Neutrophil (primary cell): ENCODE data around the gene CST6.

Experiments used
- H3K27ac ChIP-seq: fragments of 200-600 bp; sonication (generic); 2 replicates; pipeline ENCODE4 v1.5.1; 2016; ENCODE audit warnings: mild to moderate bottlenecking, moderate library complexity
- H3K27me3 ChIP-seq: fragments of 200-600 bp; sonication (generic); 2 replicates; pipeline ENCODE4 v1.6.0; 2016; ENCODE audit warnings: mild to moderate bottlenecking
- H3K36me3 ChIP-seq: fragments of 200-600 bp; sonication (generic); 2 replicates; pipeline ENCODE4 v1.5.1; 2017
- H3K4me1 ChIP-seq, 2 experiments: fragments of 200-600 bp in 1 of 2; sonication (generic) in 1 of 2; 1 replicate in 1 of 2; 2 replicates in 1 of 2; pipeline versions ENCODE4 v1.5.1 to v1.6.1; 2013 to 2016; ENCODE audit warnings: low read depth in 1 of 2, low read length in 1 of 2, mild to moderate bottlenecking in 1 of 2, moderate library complexity in 1 of 2; ENCODE audit not compliant: control insufficient read depth in 1 of 2, insufficient read depth in 1 of 2
- H3K4me3 ChIP-seq, 2 experiments: fragments of 200-600 bp in 1 of 2; sonication (generic) in 1 of 2; 1 replicate in 1 of 2; 2 replicates in 1 of 2; pipeline ENCODE4 v1.5.1; 2013 to 2016; ENCODE audit warnings: low read depth in 1 of 2, low read length in 1 of 2, mild to moderate bottlenecking in 1 of 2, moderate library complexity in 1 of 2
- H3K9me3 ChIP-seq: fragments of 200-600 bp; sonication (generic); 2 replicates; pipeline ENCODE4 v1.5.1; 2016
- TF ChIP-seq, protein P1 (sequence below): fragments of 200-600 bp; sonication (generic); IDR thresholded peaks from 2 replicates; pipeline ENCODE4 v1.5.1; 2016; ENCODE audit warnings: antibody characterized with exemption

Gene CST6

DNA sequence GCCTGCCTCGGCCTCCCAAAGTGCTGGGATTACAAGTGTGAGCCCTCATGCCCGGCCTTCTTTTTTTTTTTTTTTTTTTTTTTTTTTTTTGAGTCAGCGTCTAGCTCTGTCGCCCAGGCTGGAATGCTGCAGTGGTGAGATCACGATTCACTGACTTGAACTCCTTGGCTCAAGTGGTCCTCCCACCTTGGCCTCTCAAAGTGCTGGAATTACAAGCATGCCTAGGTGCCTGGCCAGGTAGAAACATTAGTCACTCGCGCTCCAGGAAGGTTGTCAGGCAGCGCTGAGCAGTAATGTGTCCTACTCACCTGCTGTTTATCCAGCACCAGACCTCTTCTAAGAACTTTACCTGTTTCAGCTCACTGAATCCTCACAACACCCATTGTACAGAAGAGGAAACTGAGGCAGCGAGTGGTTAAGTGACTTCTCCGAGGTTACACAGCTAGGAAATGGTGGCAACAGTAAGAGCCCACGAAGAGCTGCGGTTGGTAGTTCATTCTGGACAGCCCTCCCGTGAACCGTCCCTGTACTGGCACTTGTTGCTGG lies 496 bp upstream of the CST6 start:
- Histone ChIP-seq H3K36me3 (no peaks in the 10 kb centered on the region), H3K27me3 (peaks cover 62% of the 10 kb centered on the region), H3K9me3 (no peaks in the 10 kb centered on the region), H3K4me3 (no peak overlapping the region), H3K4me1 (peaks cover 0 to 9% of the 10 kb centered on the region in 2 experiments), H3K27ac (no peak overlapping the region)
- TF ChIP-seq, protein P1, sequence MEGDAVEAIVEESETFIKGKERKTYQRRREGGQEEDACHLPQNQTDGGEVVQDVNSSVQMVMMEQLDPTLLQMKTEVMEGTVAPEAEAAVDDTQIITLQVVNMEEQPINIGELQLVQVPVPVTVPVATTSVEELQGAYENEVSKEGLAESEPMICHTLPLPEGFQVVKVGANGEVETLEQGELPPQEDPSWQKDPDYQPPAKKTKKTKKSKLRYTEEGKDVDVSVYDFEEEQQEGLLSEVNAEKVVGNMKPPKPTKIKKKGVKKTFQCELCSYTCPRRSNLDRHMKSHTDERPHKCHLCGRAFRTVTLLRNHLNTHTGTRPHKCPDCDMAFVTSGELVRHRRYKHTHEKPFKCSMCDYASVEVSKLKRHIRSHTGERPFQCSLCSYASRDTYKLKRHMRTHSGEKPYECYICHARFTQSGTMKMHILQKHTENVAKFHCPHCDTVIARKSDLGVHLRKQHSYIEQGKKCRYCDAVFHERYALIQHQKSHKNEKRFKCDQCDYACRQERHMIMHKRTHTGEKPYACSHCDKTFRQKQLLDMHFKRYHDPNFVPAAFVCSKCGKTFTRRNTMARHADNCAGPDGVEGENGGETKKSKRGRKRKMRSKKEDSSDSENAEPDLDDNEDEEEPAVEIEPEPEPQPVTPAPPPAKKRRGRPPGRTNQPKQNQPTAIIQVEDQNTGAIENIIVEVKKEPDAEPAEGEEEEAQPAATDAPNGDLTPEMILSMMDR = no peak

DNA sequence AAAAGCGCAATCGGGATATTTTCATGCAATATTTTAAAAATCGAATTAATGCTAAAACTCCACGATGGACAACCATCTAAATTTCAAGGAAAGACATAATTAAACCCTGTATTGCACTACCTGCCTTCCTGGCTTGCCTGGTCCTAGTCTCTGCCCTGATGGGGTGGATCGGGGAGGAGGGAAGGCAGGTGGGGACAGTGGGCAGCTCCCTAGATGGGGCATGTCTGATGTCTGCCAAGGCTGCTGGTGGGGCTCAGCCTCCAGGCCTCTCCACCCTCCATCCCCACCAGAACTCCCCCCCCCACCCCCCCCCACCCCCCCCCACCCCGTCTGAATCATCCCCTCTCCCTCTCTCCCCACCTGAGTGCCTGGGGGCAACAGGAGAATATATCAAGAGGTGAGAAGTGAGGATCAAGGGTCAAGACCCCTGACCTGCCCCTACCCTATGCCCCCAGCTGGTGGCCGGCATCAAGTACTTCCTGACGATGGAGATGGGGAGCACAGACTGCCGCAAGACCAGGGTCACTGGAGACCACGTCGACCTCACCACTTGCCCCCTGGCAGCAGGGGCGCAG lies 650 bp downstream of the CST6 start:
- TF ChIP-seq, protein P1 = no peak
- Histone ChIP-seq H3K36me3 (no peaks in the 10 kb centered on the region), H3K4me1 (peaks cover 0 to 9% of the 10 kb centered on the region in 2 experiments), H3K27me3 (peaks cover 62% of the 10 kb centered on the region), H3K4me3 (no peak overlapping the region), H3K27ac (no peak overlapping the region), H3K9me3 (no peaks in the 10 kb centered on the region)

DNA sequence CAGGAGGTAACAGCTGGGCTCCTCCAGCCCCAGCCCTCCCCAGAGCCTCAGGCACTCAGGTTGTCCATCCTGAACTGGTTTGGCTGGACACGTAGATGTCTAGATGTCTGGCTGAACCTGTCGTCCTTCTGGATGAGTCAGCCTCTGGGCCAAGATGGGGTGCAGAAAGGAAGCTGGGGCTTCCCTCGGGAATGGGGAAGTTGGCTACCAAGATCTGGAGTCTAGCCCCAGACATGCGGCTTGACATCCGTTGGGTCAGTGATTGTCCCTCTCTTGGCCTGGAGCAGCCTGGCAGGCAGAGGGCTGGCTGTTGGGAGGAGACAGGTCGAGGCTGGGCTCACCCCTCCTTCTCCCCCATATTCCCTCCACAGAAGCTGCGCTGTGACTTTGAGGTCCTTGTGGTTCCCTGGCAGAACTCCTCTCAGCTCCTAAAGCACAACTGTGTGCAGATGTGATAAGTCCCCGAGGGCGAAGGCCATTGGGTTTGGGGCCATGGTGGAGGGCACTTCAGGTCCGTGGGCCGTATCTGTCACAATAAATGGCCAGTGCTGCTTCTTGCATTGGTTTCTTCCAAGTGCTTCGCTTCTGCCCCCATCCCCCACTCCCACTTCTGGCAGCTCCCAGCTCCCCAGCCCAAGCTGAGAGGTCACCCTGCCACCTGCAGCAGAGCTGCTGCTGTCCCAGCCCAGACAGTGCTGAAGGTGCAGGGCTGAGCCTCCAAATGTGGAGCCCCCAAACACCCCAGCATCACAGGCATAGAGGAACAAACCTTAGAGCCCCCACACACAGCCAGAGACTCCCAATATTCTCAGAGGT lies 1.3 kb downstream of the CST6 start:
- no peaks in the 10 kb centered on the region for H3K9me3 ChIP-seq
- no peak overlapping the region for H3K27ac ChIP-seq
- H3K27me3 ChIP-seq = peaks cover 58% of the 10 kb centered on the region
- H3K4me1 ChIP-seq = peaks cover 0 to 9% of the 10 kb centered on the region in 2 experiments
- TF ChIP-seq, protein P1 = no peak
- H3K36me3 ChIP-seq = no peaks in the 10 kb centered on the region
- no peak overlapping the region for H3K4me3 ChIP-seq

DNA sequence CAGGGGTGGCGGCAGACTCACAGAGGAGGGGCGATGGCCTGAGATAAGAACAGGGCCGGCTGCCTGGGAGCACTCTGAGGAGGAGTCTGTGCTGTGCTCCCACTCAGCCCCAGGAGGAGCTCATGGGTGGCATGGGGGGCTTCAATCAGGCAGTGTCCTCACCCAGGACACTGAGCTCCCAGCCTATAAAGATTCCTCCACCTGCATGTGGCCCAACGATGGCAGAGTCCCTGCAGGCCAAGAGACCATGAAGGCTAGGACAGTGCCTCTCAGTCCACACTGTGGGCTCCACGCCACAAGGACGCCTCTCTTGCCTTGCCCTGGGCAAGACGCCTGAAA lies 1.9 kb downstream of the CST6 start:
- no peaks in the 10 kb centered on the region for H3K36me3 ChIP-seq
- H3K4me1 ChIP-seq = peaks cover 0 to 9% of the 10 kb centered on the region in 2 experiments
- TF ChIP-seq, protein P1 = no peak
- no peak overlapping the region for H3K4me3 ChIP-seq
- H3K9me3 ChIP-seq = no peaks in the 10 kb centered on the region
- peaks cover 52% of the 10 kb centered on the region for H3K27me3 ChIP-seq
- H3K27ac ChIP-seq = no peak overlapping the region

DNA sequence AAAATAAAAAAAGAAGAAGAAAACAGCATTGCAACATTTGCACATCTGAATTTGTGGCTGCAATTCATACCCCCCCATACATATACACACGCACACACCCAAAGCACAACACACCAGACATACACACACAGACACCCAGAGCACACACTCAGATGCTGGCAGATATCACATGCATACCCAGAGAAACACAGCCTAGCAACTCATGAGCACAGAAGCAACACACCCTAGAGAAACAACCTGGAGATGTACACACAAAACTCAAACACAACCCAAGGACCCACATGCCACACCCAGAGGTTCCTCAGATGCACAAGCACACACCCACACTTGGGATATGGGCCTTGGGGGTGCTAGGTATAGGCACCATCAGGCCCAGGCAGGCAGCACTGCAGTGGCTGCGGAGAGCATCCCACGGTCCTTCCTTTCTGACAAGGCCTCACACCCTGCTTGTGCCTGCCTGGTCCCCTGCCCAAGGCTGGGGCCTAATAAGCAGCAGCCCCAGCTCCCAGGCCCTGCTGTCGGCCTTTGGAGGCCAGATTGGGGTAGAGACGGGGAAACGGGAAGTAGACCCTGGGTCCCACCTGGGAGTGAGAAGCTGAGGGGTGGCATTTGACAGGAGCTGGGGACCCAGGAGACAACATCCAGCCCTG lies 3.1 kb downstream of the CST6 start:
- Histone ChIP-seq H3K27ac (no peak overlapping the region), H3K27me3 (peaks cover 41% of the 10 kb centered on the region)

More for the DNA sequence above, 3.1 kb downstream of the CST6 start:
- no peak overlapping the region for H3K4me3 ChIP-seq
- H3K36me3 ChIP-seq = no peaks in the 10 kb centered on the region
- peaks cover 0 to 9% of the 10 kb centered on the region in 2 experiments for H3K4me1 ChIP-seq
- TF ChIP-seq, protein P1 = no peak
- H3K9me3 ChIP-seq = no peaks in the 10 kb centered on the region
